ENCODE measurements around the gene APOBEC3A.

DNA sequence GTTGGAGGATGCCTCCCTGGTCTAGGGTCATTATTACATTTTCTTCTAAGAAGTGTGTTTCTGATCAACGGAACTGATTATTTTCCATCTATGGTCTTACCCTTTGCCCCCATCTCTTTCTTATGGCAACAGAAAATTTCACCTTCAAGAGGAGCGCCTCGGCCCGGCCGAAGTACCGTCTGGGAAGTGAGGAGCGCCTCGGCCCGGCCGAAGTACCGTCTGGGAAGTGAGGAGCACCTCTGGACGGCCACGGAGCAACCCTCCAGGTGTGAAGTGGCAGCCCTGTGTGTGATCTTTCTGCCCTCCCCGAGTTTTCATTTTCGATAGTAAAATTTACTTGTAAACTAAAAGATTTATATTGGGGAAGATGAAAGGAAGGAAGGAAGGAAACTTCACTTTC lies 53.5 kb downstream of the APOBEC3A start:
- TF ChIP-seq MYC (IDR thresholded peaks at IDR 0.05; ENCODE audit: insufficient read depth, insufficient read length, insufficient replicate concordance, low read length, severe bottlenecking) (no peak), GATAD2B (conservative IDR thresholded peaks at IDR 0.05; ENCODE audit: low read depth) (no peak)
